Measurements from ENCODE around the gene ATP5PO. TPM values are rescaled to one million over a fixed set of nuclear protein-coding genes. Genes with fewer than 3 reads are reported as not detected.
"Not testable (repeated sequence)": the region's sequence is repeated elsewhere in the genome, so short reads cannot be mapped to it uniquely, and the experiment has no call there.

ATP5PO gene
- total RNA-seq, 1 donor from 2014 or later, result 309 TPM

GRCh38 chr21:33931799-33932390 is 16.3 kb upstream of the ATP5PO start:
- H3F3A ChIP-seq (ENCODE audit: low read depth), result no peaks in the 10 kb centered on the region
- no peak overlapping the region for H3K9ac ChIP-seq
- H3K27me3 Mint-ChIP-seq (ENCODE audit: insufficient read depth, low read depth), result peaks cover 2% of the 10 kb centered on the region
- no peaks in the 10 kb centered on the region for H3K9me3 ChIP-seq (ENCODE audit: low read depth)
- no peaks in the 10 kb centered on the region for H4K20me1 ChIP-seq (ENCODE audit: low read depth)
- H3K36me3 ChIP-seq, result no peaks in the 10 kb centered on the region
- H3K4me3 ChIP-seq, result peak overlapping the region; percentile 55
- H2AFZ ChIP-seq (replicated peaks), result peak overlapping the region; percentile 69
- peaks cover 21% of the 10 kb centered on the region for H3K4me1 Mint-ChIP-seq
- H3K27me3 ChIP-seq, result no peaks in the 10 kb centered on the region
- peak overlapping the region; percentile 75 for H3K4me3 Mint-ChIP-seq
- DNase-seq (ENCODE audit: low spot score), result no peak
- H3K4me1 ChIP-seq, result peaks cover 11% of the 10 kb centered on the region
- peak overlapping the region; percentile 85 for H3K4me2 ChIP-seq
- peaks cover 30% of the 10 kb centered on the region for H3K79me2 ChIP-seq (ENCODE audit: low read depth)
- peaks cover 3% of the 10 kb centered on the region for H3K9me3 Mint-ChIP-seq
- H3K27ac Mint-ChIP-seq, result peak overlapping the region; percentile 96
- H3K36me3 Mint-ChIP-seq, result peaks cover 1% of the 10 kb centered on the region
- TF ChIP-seq CTCF (IDR thresholded peaks at IDR 0.05), result no peak
- TF ChIP-seq EZH2phosphoT487 (IDR thresholded peaks at IDR 0.05), result no peak
- no peak for TF ChIP-seq EZH2 (IDR thresholded peaks at IDR 0.05)
- no peak overlapping the region for H3K27ac ChIP-seq

- H3K4me2 ChIP-seq, result peak overlapping the region; percentile 85
- H3K9ac ChIP-seq, result not testable (repeated sequence)
These were observed 15.6 kb upstream of the ATP5PO start for GRCh38 chr21:33931052-33931798.

GRCh38 chr21:33926248-33926647 is 10.6 kb upstream of the ATP5PO start:
- not testable (repeated sequence) for H2AFZ ChIP-seq (replicated peaks); H4K20me1 ChIP-seq (ENCODE audit: low read depth); H3K79me2 ChIP-seq (ENCODE audit: low read depth); DNase-seq (ENCODE audit: low spot score); H3K9me3 Mint-ChIP-seq; H3K4me2 ChIP-seq; H3K27ac ChIP-seq; H3K4me1 ChIP-seq; H3F3A ChIP-seq (ENCODE audit: low read depth); H3K4me3 Mint-ChIP-seq; H3K36me3 Mint-ChIP-seq; H3K27me3 ChIP-seq; H3K27me3 Mint-ChIP-seq (ENCODE audit: insufficient read depth, low read depth); H3K36me3 ChIP-seq; H3K4me3 ChIP-seq; H3K27ac Mint-ChIP-seq; H3K4me1 Mint-ChIP-seq; H3K9me3 ChIP-seq (ENCODE audit: low read depth); H3K9ac ChIP-seq

More at GRCh38 chr21:33931052-33931798, 15.6 kb upstream of the ATP5PO start:
- not testable (repeated sequence) for H3K36me3 Mint-ChIP-seq; H3F3A ChIP-seq (ENCODE audit: low read depth); H3K27ac ChIP-seq; H3K27me3 ChIP-seq; H3K27me3 Mint-ChIP-seq (ENCODE audit: insufficient read depth, low read depth); H3K9me3 Mint-ChIP-seq; H4K20me1 ChIP-seq (ENCODE audit: low read depth); H3K36me3 ChIP-seq; H3K9me3 ChIP-seq (ENCODE audit: low read depth)
- H3K4me1 ChIP-seq, result peaks cover 11% of the 10 kb centered on the region
- peak overlapping the region; percentile 96 for H3K27ac Mint-ChIP-seq
- peak overlapping the region; percentile 55 for H3K4me3 ChIP-seq
- peaks cover 30% of the 10 kb centered on the region for H3K79me2 ChIP-seq (ENCODE audit: low read depth)
- peak overlapping the region; percentile 75 for H3K4me3 Mint-ChIP-seq
- DNase-seq (ENCODE audit: low spot score), result peak; percentile 21
- H3K4me1 Mint-ChIP-seq, result peaks cover 21% of the 10 kb centered on the region
- peak overlapping the region; percentile 69 for H2AFZ ChIP-seq (replicated peaks)

DNA sequence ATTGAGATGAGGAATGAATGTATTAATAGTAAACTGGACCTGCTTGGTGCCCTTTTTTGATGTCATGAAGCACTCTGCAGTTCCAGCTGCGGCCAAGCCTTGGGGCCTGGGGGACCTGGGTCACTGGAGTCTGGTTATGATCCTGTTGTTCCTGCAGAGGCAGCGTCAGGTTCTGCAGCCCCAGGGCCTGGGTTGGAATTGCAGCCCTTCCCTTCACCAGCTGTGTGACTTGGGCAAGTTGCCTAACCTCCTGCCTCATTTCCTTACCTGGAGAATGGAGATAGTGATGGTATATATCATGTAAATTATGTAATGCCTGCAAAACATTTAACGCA is 9.1 kb upstream of the ATP5PO start:
- H3K36me3 ChIP-seq, result no peaks in the 10 kb centered on the region
- TF ChIP-seq EZH2phosphoT487 (IDR thresholded peaks at IDR 0.05) (no peak), CTCF (IDR thresholded peaks at IDR 0.05) (no peak)
- no peak overlapping the region for H3K27ac ChIP-seq
- no peaks in the 10 kb centered on the region for H3K36me3 Mint-ChIP-seq
- H3K27me3 ChIP-seq, result no peaks in the 10 kb centered on the region
- peaks cover 9% of the 10 kb centered on the region for H3K4me1 Mint-ChIP-seq
- no peak overlapping the region for H2AFZ ChIP-seq (replicated peaks)
- H3K27ac Mint-ChIP-seq, result peak overlapping the region; percentile 30
- no peaks in the 10 kb centered on the region for H3F3A ChIP-seq (ENCODE audit: low read depth)
- H3K9ac ChIP-seq, result no peak overlapping the region
- H3K4me2 ChIP-seq, result no peak overlapping the region
- H3K79me2 ChIP-seq (ENCODE audit: low read depth), result no peaks in the 10 kb centered on the region
- H3K9me3 Mint-ChIP-seq, result peaks cover 6% of the 10 kb centered on the region
- DNase-seq (ENCODE audit: low spot score), result no peak
- H3K4me3 ChIP-seq, result no peak overlapping the region
- H3K27me3 Mint-ChIP-seq (ENCODE audit: insufficient read depth, low read depth), result peaks cover 2% of the 10 kb centered on the region
- H4K20me1 ChIP-seq (ENCODE audit: low read depth), result no peaks in the 10 kb centered on the region
- peak overlapping the region; percentile 5 for H3K4me3 Mint-ChIP-seq
- H3K4me1 ChIP-seq, result no peaks in the 10 kb centered on the region
- no peaks in the 10 kb centered on the region for H3K9me3 ChIP-seq (ENCODE audit: low read depth)

Data from neural progenitor cell (in vitro differentiated cells).